Retinal pigment epithelial cell (primary cell): ENCODE results near the gene HEXB.
A peak's percentile ranks its signal among the peaks of the same experiment; 100 is the strongest.

ENCODE experiments used
- DNase-seq: peaks from one replicate; pipeline ENCODE4 v3.0.0-alpha.2; 2010; ENCODE audit warnings: low read depth
- H3K4me3 ChIP-seq: 2 replicates; pipeline ENCODE4 v1.5.1; 2011; ENCODE audit warnings: mild to moderate bottlenecking, low read length, control low read depth, moderate library complexity
- CTCF ChIP-seq: conservative IDR thresholded peaks from 2 replicates; pipeline ENCODE4 v1.5.1; 2011; ENCODE audit warnings: low read depth, low read length, control low read depth, inconsistent platforms

The HEXB gene

GRCh38 chr5:74640450-74640953 lies 44.5 kb upstream of the HEXB start, which contains the start of gene ENC1:
TSS of gene ENC1 (minus strand) at chr5:74640728. CDS start at chr5:74636485, 4,243 bp downstream.
- no peak for DNase-seq
- peak within 1 kb of the TSS; percentile 95 for H3K4me3 ChIP-seq
- TF ChIP-seq CTCF = peak; percentile 38

- DNase-seq = no peak
- H3K4me3 ChIP-seq = peak overlapping the region; percentile 95
These were observed 43.9 kb upstream of the HEXB start for GRCh38 chr5:74640954-74641734.

GRCh38 chr5:74641735-74642542 lies 43.1 kb upstream of the HEXB start:
- peak overlapping the region; percentile 95 for H3K4me3 ChIP-seq
- peak; percentile 69 for TF ChIP-seq CTCF
- no peak for DNase-seq

More at GRCh38 chr5:74640954-74641734, 43.9 kb upstream of the HEXB start:
- no peak for TF ChIP-seq CTCF

GRCh38 chr5:74642543-74642863 lies 42.5 kb upstream of the HEXB start:
- DNase-seq = no peak
- no peak overlapping the region for H3K4me3 ChIP-seq
- TF ChIP-seq CTCF = no peak

- no peak for TF ChIP-seq CTCF
- H3K4me3 ChIP-seq = no peak overlapping the region
- peak; percentile 92 for DNase-seq
These were observed 41.9 kb upstream of the HEXB start for GRCh38 chr5:74643111-74643562.

GRCh38 chr5:74647096-74647495 lies 37.9 kb upstream of the HEXB start:
- no peak overlapping the region for H3K4me3 ChIP-seq
- no peak for TF ChIP-seq CTCF
- no peak for DNase-seq
